AG10803 (cell line): ENCODE measurements around the gene GRXCR2.
"Not testable (repeated sequence)": the region's sequence is repeated elsewhere in the genome, so short reads cannot be mapped to it uniquely, and the experiment has no call there.

Experiments used
- DNase-seq: peaks from one replicate; pipeline ENCODE4 v3.0.0; 2010; ENCODE audit warnings: low read depth
- H3K4me3 ChIP-seq: 2 replicates; pipeline ENCODE4 v1.5.1; 2011; ENCODE audit warnings: mild to moderate bottlenecking, low read length, control low read depth
- TF ChIP-seq, protein P1 (sequence below): conservative IDR thresholded peaks from 2 replicates; pipeline ENCODE4 v1.5.1; 2011; ENCODE audit warnings: mild to moderate bottlenecking, low read length, control low read depth, inconsistent platforms

Gene GRXCR2

DNA sequence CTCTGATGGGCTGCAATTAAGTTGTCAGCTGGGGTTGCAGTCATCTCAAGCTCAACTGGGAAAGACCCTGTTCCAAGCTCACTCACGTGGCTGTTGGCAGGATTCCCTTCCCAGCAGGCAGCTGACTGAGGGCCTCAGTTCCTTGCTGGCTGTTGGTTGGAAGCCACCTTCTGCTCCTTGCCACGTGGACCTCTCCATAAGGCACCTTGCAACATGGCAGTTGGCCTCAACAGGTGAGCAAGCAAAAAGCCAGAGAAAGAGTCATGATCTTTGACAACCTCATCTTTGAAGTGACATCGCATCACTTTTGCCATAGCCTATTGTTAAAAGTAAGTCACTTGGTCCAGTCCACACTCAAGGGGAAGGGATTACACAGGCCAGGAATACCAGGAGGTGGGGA, 19.8 kb downstream of the GRXCR2 start:
- no peak for DNase-seq
- H3K4me3 ChIP-seq = no peak overlapping the region
- TF ChIP-seq, protein P1, sequence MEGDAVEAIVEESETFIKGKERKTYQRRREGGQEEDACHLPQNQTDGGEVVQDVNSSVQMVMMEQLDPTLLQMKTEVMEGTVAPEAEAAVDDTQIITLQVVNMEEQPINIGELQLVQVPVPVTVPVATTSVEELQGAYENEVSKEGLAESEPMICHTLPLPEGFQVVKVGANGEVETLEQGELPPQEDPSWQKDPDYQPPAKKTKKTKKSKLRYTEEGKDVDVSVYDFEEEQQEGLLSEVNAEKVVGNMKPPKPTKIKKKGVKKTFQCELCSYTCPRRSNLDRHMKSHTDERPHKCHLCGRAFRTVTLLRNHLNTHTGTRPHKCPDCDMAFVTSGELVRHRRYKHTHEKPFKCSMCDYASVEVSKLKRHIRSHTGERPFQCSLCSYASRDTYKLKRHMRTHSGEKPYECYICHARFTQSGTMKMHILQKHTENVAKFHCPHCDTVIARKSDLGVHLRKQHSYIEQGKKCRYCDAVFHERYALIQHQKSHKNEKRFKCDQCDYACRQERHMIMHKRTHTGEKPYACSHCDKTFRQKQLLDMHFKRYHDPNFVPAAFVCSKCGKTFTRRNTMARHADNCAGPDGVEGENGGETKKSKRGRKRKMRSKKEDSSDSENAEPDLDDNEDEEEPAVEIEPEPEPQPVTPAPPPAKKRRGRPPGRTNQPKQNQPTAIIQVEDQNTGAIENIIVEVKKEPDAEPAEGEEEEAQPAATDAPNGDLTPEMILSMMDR = no peak

DNA sequence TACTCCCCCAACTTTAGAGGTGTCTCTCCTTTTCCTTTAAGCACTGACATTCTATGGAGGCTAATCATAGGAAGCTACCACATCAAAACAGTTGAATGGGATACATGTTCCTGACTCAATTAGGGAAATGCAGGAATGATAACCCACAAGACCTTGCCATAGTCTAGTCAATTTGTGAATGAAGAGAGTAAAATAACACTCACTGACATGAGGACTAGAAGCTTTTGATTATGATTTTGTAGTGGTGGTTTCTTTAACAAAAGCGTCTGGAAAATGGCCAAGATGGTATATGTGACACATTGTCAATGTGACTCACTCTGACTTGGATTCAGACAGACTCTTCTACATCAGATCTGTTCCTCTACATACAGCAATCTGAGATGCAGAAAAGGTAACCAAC, 24.0 kb downstream of the GRXCR2 start:
- TF ChIP-seq, protein P1 = no peak
- no peak overlapping the region for H3K4me3 ChIP-seq
- DNase-seq = peak; percentile 10

DNA sequence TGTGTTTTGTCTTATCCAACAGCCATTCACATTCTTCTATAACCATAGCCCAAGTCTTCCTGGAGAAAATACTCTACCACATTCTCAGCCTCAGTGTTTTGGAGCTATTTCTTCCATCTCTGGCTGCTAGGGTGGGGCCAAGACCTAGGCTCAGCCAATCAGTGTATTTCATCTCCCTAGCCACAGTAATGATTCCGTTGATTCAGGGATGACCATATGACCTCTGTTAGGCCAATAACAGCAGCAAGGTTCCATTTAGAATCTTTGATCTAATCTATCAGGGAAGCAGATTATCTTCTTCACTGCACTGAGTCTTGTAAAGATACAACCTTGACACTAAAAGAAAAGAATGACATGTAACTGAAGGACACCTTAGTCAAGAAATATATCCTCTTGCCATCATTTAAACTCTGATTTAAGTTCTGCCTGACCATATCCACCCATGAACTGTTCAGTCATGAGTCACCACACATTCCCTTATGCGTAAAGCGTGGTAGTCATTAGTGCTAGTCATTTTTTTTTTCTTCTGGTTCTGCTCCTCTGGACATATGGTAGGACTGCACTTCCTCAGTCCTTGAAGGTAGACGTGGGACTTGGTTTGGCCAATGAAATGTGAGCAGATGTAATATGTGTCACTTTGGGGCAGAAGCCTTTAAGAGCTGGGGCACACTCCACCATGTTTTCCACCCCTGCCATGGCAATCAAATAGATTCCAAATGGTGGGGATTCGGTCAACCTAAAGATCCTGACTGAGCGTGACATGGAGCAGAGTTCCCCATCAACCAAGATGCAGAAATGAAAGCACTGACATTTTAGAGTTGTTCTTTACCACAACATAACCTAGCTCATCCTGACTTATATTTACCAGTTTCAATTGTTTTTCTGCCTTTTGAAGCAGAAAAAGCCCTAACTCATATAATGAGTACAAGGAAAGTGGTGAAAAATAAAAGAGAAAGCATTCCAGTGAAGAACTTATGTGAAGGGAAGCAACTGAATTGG, 25.0 kb downstream of the GRXCR2 start:
- TF ChIP-seq, protein P1 = no peak
- no peak overlapping the region for H3K4me3 ChIP-seq
- DNase-seq = peak; percentile 77

DNA sequence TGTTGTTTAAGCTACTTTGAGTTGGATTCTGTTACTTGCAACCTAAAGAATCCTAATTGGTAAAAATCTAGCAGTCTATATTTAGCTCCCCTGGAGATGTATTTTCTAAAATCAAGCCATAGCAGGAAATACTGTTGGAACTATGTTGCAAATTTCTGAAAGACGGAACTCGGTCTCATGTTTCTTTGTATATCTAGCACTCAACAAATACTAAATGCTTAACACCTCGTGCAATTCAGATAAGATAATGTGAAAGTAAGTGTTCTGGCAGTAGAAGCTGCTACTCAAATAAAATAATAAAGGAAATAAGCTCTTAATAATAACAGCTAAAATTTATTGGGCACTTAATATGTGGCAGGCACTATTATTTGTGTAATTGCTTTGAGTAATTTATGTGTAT, 26.7 kb downstream of the GRXCR2 start:
- no peak for DNase-seq
- no peak overlapping the region for H3K4me3 ChIP-seq
- TF ChIP-seq, protein P1 = no peak

DNA sequence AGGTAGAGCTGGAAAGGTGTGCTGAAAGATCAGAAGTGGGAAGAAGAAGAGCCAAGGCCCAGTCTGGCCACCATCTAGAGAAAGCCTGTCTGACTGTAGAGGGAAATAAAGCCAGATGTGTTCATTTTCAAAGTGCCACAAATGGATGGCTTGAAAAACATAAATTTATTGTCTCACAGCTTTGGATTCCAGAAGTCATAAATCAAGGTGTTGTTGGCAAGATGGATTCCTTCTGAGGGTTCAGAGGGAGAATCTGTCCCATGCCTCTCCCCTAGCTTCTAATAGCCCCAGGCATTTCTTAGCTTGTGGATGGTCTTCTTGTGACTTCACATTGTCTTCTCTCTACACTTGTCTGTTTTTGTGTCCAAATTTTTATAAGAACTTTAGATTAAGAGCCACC, 31.5 kb downstream of the GRXCR2 start:
- TF ChIP-seq, protein P1 = no peak
- H3K4me3 ChIP-seq = no peak overlapping the region
- no peak for DNase-seq

DNA sequence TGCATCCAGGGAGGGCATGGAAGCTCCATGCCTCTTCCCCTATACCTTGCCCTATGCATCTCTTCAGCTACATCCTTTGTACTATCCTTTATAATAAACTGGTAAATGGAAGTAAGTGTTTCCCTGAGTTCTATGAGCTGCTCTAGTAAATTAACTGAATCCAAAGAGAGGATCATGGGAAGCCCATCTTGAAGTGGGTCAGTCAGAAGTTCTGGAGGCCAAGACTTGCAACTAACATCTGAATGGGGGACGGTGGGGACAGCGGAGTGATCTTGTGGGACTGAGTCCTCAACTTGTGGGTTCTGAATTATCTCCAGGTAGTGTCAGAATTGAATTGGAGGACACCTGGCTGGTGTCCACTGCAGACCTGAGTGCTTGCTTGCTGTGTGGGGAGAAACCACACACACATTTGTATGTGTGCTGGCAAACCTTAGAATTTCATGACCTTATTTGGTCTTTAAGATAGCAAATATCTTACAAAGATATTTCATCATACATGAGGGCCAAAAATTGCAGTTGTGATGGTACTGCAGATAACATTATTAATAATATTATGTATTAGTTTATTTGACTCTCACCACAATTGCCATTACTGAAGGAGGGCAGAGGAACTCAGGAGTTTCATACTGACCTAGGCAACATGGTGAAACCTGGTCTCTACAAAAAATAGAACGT, 32.2 kb downstream of the GRXCR2 start:
- no peak overlapping the region for H3K4me3 ChIP-seq
- DNase-seq = no peak
- TF ChIP-seq, protein P1 = no peak

DNA sequence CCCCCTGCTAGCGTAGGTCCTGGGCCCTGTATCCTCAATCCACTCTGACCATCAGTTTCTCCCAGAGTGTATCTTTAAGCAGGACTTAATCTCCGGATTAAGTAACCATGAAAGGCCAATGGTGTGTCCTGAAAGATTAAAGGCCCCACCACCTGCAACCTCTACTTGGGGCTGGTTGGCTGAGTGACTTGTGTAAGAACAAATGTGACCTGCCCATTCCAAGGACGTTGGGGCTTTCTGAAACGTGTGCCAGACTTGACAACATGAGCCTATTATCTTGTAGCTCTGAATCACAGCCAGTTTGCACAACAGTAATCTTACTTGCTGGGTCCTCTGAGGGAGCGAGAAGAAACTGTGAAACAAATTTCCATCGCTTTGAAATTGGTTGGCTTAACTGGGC, 34.5 kb downstream of the GRXCR2 start:
- TF ChIP-seq, protein P1 = no peak
- no peak overlapping the region for H3K4me3 ChIP-seq
- DNase-seq = no peak

DNA sequence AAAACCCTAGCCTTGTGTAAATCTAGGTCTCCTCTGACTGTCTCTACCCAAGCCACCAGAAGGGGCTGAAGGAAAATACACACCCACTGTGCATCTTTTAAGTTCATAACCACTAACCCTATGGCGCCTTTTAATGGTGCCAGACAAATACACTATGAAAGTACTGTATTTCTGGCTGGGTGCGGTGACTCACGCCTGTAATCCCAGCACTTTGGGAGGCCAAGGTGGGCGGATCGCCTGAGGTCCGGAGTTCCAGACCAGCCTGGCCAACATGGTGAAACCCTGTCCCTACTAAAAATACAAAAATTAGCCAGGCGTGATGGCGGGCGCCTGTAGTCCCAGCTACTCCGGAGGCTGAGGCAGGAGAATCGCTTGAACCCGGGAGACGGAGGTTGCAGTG, 36.6 kb downstream of the GRXCR2 start:
- not testable (repeated sequence) for H3K4me3 ChIP-seq, DNase-seq
